MM.1S (cell line): Measurements from ENCODE around the gene TSHZ3.

Experiments
- DNase-seq: peaks from one replicate; pipeline ENCODE4 v3.0.0-alpha.2; 2015
- H2AFZ ChIP-seq: fragments of 300-600 bp; sonication (generic); 2 replicates; pipeline ENCODE4 v1.6.0; 2016; ENCODE audit warnings: antibody characterized with exemption, low read length
- H3F3A ChIP-seq: fragments of 300-600 bp; sonication (generic); 2 replicates; pipeline ENCODE4 v1.6.1; 2016; ENCODE audit warnings: mild to moderate bottlenecking, antibody characterized with exemption, low read length, moderate library complexity, mixed read lengths; ENCODE audit not compliant: insufficient read depth
- H3K27ac ChIP-seq: fragments of 300-600 bp; sonication (generic); 2 replicates; pipeline ENCODE4 v1.5.1; 2016; ENCODE audit warnings: mild to moderate bottlenecking, low read length
- H3K27me3 ChIP-seq: fragments of 300-600 bp; sonication (generic); replicated peaks from 2 replicates; pipeline ENCODE4 v1.6.0; 2016; ENCODE audit warnings: low read length; ENCODE audit not compliant: insufficient read depth
- H3K36me3 ChIP-seq: fragments of 300-600 bp; sonication (generic); replicated peaks from 2 replicates; pipeline ENCODE4 v1.6.1; 2016; ENCODE audit warnings: mild to moderate bottlenecking, low read length, mixed read lengths; ENCODE audit not compliant: insufficient read depth
- H3K4me1 ChIP-seq: fragments of 300-600 bp; sonication (generic); 2 replicates; pipeline ENCODE4 v1.6.1; 2016; ENCODE audit warnings: low read length, mixed read lengths
- H3K4me2 ChIP-seq: fragments of 300-600 bp; sonication (generic); 2 replicates; pipeline ENCODE4 v1.6.0; 2016; ENCODE audit warnings: low read depth, low read length
- H3K4me3 ChIP-seq: fragments of 300-600 bp; sonication (generic); 2 replicates; pipeline ENCODE4 v1.5.1; 2016; ENCODE audit warnings: low read length, mixed read lengths
- H3K79me2 ChIP-seq: fragments of 300-600 bp; sonication (generic); 2 replicates; pipeline ENCODE4 v1.6.1; 2016; ENCODE audit warnings: mixed run types, low read length, mixed read lengths
- H3K9ac ChIP-seq: fragments of 300-600 bp; sonication (generic); 2 replicates; pipeline ENCODE4 v1.6.1; 2016; ENCODE audit warnings: low read length, mixed read lengths
- H3K9me2 ChIP-seq: fragments of 300-600 bp; sonication (generic); replicated peaks from 2 replicates; pipeline ENCODE4 v1.6.1; 2016; ENCODE audit warnings: mild to moderate bottlenecking, low read length, mixed read lengths; ENCODE audit not compliant: insufficient read depth
- H3K9me3 ChIP-seq: fragments of 300-600 bp; sonication (generic); replicated peaks from 2 replicates; pipeline ENCODE4 v1.6.1; 2016; ENCODE audit warnings: mild to moderate bottlenecking, low read length, mixed read lengths; ENCODE audit not compliant: insufficient read depth
- H4K20me1 ChIP-seq: fragments of 300-600 bp; sonication (generic); 2 replicates; pipeline ENCODE4 v1.6.1; 2016; ENCODE audit warnings: mild to moderate bottlenecking, low read length, moderate library complexity, mixed read lengths; ENCODE audit not compliant: insufficient read depth
- CTCF ChIP-seq: fragments of 300-600 bp; sonication (generic); IDR thresholded peaks from 2 replicates; pipeline ENCODE4 v1.5.1; 2016; ENCODE audit warnings: antibody characterized with exemption, low read length, mixed read lengths
- EZH2 ChIP-seq: fragments of 300-600 bp; sonication (generic); optimal IDR thresholded peaks from 2 replicates; pipeline ENCODE3; 2017; ENCODE audit warnings: low read depth, mild to moderate bottlenecking, antibody characterized with exemption, low read length, mixed read lengths
- EZH2phosphoT487 ChIP-seq: fragments of 300-600 bp; sonication (generic); IDR thresholded peaks from 2 replicates; pipeline ENCODE4 v1.6.1; 2018; ENCODE audit warnings: antibody characterized with exemption, low read length

The TSHZ3 gene

GRCh38 chr19:31356587-31357314 lies 7.5 kb upstream of the TSHZ3 start:
- H3F3A ChIP-seq = no peaks in the 10 kb centered on the region
- no peaks in the 10 kb centered on the region for H3K9me3 ChIP-seq
- H3K9me2 ChIP-seq = no peaks in the 10 kb centered on the region
- no peak overlapping the region for H3K4me2 ChIP-seq
- no peaks in the 10 kb centered on the region for H3K36me3 ChIP-seq
- peaks cover 59% of the 10 kb centered on the region for H3K27me3 ChIP-seq
- TF ChIP-seq EZH2 = no peak
- TF ChIP-seq CTCF = no peak
- TF ChIP-seq EZH2phosphoT487 = no peak
- no peaks in the 10 kb centered on the region for H3K79me2 ChIP-seq
- H3K9ac ChIP-seq = no peak overlapping the region
- H3K4me1 ChIP-seq = no peaks in the 10 kb centered on the region
- H4K20me1 ChIP-seq = no peaks in the 10 kb centered on the region
- no peak overlapping the region for H2AFZ ChIP-seq
- no peak for DNase-seq
- no peak overlapping the region for H3K27ac ChIP-seq
- no peak overlapping the region for H3K4me3 ChIP-seq

GRCh38 chr19:31355665-31356289 lies 6.5 kb upstream of the TSHZ3 start:
- no peaks in the 10 kb centered on the region for H3K9me2 ChIP-seq
- no peak overlapping the region for H3K27ac ChIP-seq
- no peaks in the 10 kb centered on the region for H3F3A ChIP-seq
- no peaks in the 10 kb centered on the region for H3K9me3 ChIP-seq
- TF ChIP-seq EZH2 (no peak), CTCF (no peak), EZH2phosphoT487 (no peak)
- H3K79me2 ChIP-seq = no peaks in the 10 kb centered on the region
- no peak overlapping the region for H3K9ac ChIP-seq
- H3K36me3 ChIP-seq = no peaks in the 10 kb centered on the region
- H3K4me2 ChIP-seq = no peak overlapping the region
- no peaks in the 10 kb centered on the region for H4K20me1 ChIP-seq
- H2AFZ ChIP-seq = no peak overlapping the region
- peaks cover 50% of the 10 kb centered on the region for H3K27me3 ChIP-seq
- H3K4me3 ChIP-seq = no peak overlapping the region
- H3K4me1 ChIP-seq = no peaks in the 10 kb centered on the region
- no peak for DNase-seq

GRCh38 chr19:31354799-31355664 lies 5.8 kb upstream of the TSHZ3 start:
- no peaks in the 10 kb centered on the region for H3F3A ChIP-seq
- no peak overlapping the region for H3K4me2 ChIP-seq
- no peak for DNase-seq
- H3K9me2 ChIP-seq = no peaks in the 10 kb centered on the region
- H3K4me1 ChIP-seq = no peaks in the 10 kb centered on the region
- H3K36me3 ChIP-seq = no peaks in the 10 kb centered on the region
- no peak overlapping the region for H3K27ac ChIP-seq
- no peaks in the 10 kb centered on the region for H3K9me3 ChIP-seq
- H3K27me3 ChIP-seq = peaks cover 43% of the 10 kb centered on the region
- TF ChIP-seq EZH2 (no peak), CTCF (no peak), EZH2phosphoT487 (no peak)
- H2AFZ ChIP-seq = no peak overlapping the region
- H3K9ac ChIP-seq = no peak overlapping the region
- no peaks in the 10 kb centered on the region for H4K20me1 ChIP-seq
- H3K4me3 ChIP-seq = no peak overlapping the region
- H3K79me2 ChIP-seq = no peaks in the 10 kb centered on the region
